B cell (primary cell): ENCODE data around the gene TSPAN8.

Experiments
- EZH2 ChIP-seq: IDR thresholded peaks from 2 replicates; pipeline ENCODE4 v1.6.1; 2012; ENCODE audit warnings: borderline replicate concordance, low read depth, mild to moderate bottlenecking, moderate library complexity, low read length; ENCODE audit not compliant: insufficient read depth, poor library complexity, severe bottlenecking
- TF ChIP-seq, protein P1 (sequence below): fragments of 200-600 bp; IDR thresholded peaks from one replicate; pipeline ENCODE4 v1.8.0; 2022; ENCODE audit warnings: antibody characterized with exemption, mild to moderate bottlenecking

DNA sequence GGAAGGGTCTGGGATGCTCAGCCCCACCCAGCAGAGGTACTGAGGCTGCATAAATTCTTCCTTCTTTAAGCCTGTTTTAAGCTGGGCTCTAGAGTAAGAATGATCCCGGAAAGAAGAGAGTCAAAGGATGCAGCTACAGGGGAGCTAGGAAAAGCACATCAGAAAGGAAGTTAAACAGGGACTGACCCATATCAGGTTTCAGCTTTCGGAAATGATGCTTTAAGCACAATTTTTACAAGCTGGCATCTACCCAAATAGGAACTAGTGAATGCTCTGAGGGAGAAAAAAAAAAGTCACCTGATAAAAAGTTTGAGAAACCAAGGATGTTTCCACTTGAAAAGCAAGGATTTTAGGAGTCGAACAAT, 22.0 kb downstream of the TSPAN8 start:
- TF ChIP-seq, protein P1, sequence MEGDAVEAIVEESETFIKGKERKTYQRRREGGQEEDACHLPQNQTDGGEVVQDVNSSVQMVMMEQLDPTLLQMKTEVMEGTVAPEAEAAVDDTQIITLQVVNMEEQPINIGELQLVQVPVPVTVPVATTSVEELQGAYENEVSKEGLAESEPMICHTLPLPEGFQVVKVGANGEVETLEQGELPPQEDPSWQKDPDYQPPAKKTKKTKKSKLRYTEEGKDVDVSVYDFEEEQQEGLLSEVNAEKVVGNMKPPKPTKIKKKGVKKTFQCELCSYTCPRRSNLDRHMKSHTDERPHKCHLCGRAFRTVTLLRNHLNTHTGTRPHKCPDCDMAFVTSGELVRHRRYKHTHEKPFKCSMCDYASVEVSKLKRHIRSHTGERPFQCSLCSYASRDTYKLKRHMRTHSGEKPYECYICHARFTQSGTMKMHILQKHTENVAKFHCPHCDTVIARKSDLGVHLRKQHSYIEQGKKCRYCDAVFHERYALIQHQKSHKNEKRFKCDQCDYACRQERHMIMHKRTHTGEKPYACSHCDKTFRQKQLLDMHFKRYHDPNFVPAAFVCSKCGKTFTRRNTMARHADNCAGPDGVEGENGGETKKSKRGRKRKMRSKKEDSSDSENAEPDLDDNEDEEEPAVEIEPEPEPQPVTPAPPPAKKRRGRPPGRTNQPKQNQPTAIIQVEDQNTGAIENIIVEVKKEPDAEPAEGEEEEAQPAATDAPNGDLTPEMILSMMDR: no peak
- no peak for TF ChIP-seq EZH2
